H9 (cell line): ENCODE measurements around the gene LBHD2. TPM values are rescaled to one million over a fixed set of nuclear protein-coding genes. Genes with fewer than 3 reads are reported as not detected.
"Not testable (repeated sequence)": the region's sequence is repeated elsewhere in the genome, so short reads cannot be mapped to it uniquely, and the experiment has no call there.

Experiments
- DNase-seq: peaks from one replicate; pipeline ENCODE4 v3.0.0-alpha.2; 2017
- H2AFZ ChIP-seq: one replicate; pipeline ENCODE4 v1.6.1; 2013; ENCODE audit warnings: mild to moderate bottlenecking, low read length, control low read depth, moderate library complexity
- H2AK5ac ChIP-seq: 2 replicates; pipeline ENCODE4 v1.6.1; 2013; ENCODE audit warnings: low read length, control low read depth, mixed read lengths; ENCODE audit not compliant: insufficient read length
- H2BK120ac ChIP-seq: one replicate; pipeline ENCODE4 v1.6.1; 2013; ENCODE audit warnings: low read depth, mild to moderate bottlenecking, low read length, control low read depth, inconsistent platforms; ENCODE audit not compliant: poor library complexity, severe bottlenecking
- H2BK12ac ChIP-seq: 2 replicates; pipeline ENCODE4 v1.6.1; 2013; ENCODE audit warnings: low read length, control low read depth, mixed read lengths, low read depth; ENCODE audit not compliant: insufficient read length
- H2BK15ac ChIP-seq: 2 replicates; pipeline ENCODE4 v1.6.1; 2013; ENCODE audit warnings: low read depth, low read length, control low read depth
- H2BK20ac ChIP-seq: one replicate; pipeline ENCODE4 v1.6.1; 2013; ENCODE audit warnings: low read depth, mild to moderate bottlenecking, low read length, control low read depth, inconsistent platforms; ENCODE audit not compliant: poor library complexity, severe bottlenecking
- H2BK5ac ChIP-seq: 2 replicates; pipeline ENCODE4 v1.6.1; 2013; ENCODE audit warnings: low read length, control low read depth, mixed read lengths; ENCODE audit not compliant: insufficient read length
- H3K14ac ChIP-seq: 2 replicates; pipeline ENCODE4 v1.6.1; 2013; ENCODE audit warnings: low read length, control low read depth; ENCODE audit not compliant: insufficient read depth
- H3K18ac ChIP-seq: 2 replicates; pipeline ENCODE4 v1.6.1; 2013; ENCODE audit warnings: low read depth, mild to moderate bottlenecking, mixed read lengths, low read length, control low read depth; ENCODE audit not compliant: insufficient read length
- H3K23ac ChIP-seq: 2 replicates; pipeline ENCODE4 v1.6.1; 2013; ENCODE audit warnings: low read length, control low read depth, mixed read lengths, low read depth; ENCODE audit not compliant: insufficient read length
- H3K23me2 ChIP-seq: 2 replicates; pipeline ENCODE4 v1.6.1; 2013; ENCODE audit warnings: low read depth, mild to moderate bottlenecking, mixed read lengths, low read length, control low read depth; ENCODE audit not compliant: insufficient read length, poor library complexity, severe bottlenecking
- H3K27ac ChIP-seq: 2 replicates; pipeline ENCODE4 v1.5.1; 2013; ENCODE audit warnings: low read length, control low read depth, mixed read lengths, low read depth; ENCODE audit not compliant: insufficient read length
- H3K27me3 ChIP-seq: 2 replicates; pipeline ENCODE4 v1.6.1; 2013; ENCODE audit warnings: low read length, control low read depth, inconsistent platforms; ENCODE audit not compliant: insufficient read depth
- H3K4ac ChIP-seq: 2 replicates; pipeline ENCODE4 v1.6.1; 2013; ENCODE audit warnings: low read depth, mild to moderate bottlenecking, control low read depth, inconsistent platforms, low read length, moderate library complexity
- H3K4me1 ChIP-seq: 2 replicates; pipeline ENCODE4 v1.6.1; 2013; ENCODE audit warnings: low read length, control low read depth, inconsistent platforms; ENCODE audit not compliant: insufficient read depth
- H3K4me2 ChIP-seq: 2 replicates; pipeline ENCODE4 v1.6.1; 2013; ENCODE audit warnings: low read length, control low read depth, mixed read lengths; ENCODE audit not compliant: insufficient read length, insufficient read depth
- H3K56ac ChIP-seq: 2 replicates; pipeline ENCODE4 v1.6.1; 2013; ENCODE audit warnings: low read depth, mild to moderate bottlenecking, mixed read lengths, low read length, control low read depth; ENCODE audit not compliant: insufficient read length
- H3K79me1 ChIP-seq: 2 replicates; pipeline ENCODE4 v1.6.1; 2013; ENCODE audit warnings: low read depth, mild to moderate bottlenecking, moderate library complexity, low read length, control low read depth, inconsistent platforms; ENCODE audit not compliant: insufficient read depth, poor library complexity, severe bottlenecking
- H3K79me2 ChIP-seq: 2 replicates; pipeline ENCODE4 v1.6.1; 2013; ENCODE audit warnings: low read length, control low read depth, inconsistent platforms; ENCODE audit not compliant: insufficient read depth
- H3K9ac ChIP-seq: 2 replicates; pipeline ENCODE4 v1.6.1; 2013; ENCODE audit warnings: low read length, control low read depth, mixed read lengths; ENCODE audit not compliant: insufficient read length; ENCODE audit errors: extremely low read depth
- H3K9me3 ChIP-seq: one replicate; pipeline ENCODE4 v1.6.1; 2013; ENCODE audit warnings: low read depth, low read length, inconsistent platforms; ENCODE audit not compliant: control insufficient read depth
- H3T11ph ChIP-seq: one replicate; pipeline ENCODE4 v1.6.1; 2013; ENCODE audit warnings: mild to moderate bottlenecking, low read length, control low read depth, inconsistent platforms
- H4K20me1 ChIP-seq: one replicate; pipeline ENCODE4 v1.6.1; 2013; ENCODE audit not compliant: control insufficient read depth, insufficient read length, insufficient read depth
- H4K5ac ChIP-seq: 2 replicates; pipeline ENCODE4 v1.6.1; 2013; ENCODE audit warnings: low read depth, mild to moderate bottlenecking, mixed read lengths, low read length, control low read depth; ENCODE audit not compliant: insufficient read length
- H4K8ac ChIP-seq: replicated peaks from 2 replicates; pipeline ENCODE4 v1.6.1; 2013; ENCODE audit warnings: low read length, control low read depth, mixed read lengths, low read depth; ENCODE audit not compliant: insufficient read length
- H4K91ac ChIP-seq: 2 replicates; pipeline ENCODE4 v1.6.1; 2013; ENCODE audit warnings: low read depth, mild to moderate bottlenecking, moderate library complexity, mixed read lengths, low read length, control low read depth; ENCODE audit not compliant: insufficient read length
- H3K27ac Mint-ChIP-seq, 3 experiments: 2 replicates in 2 of 3; 3 replicates in 1 of 3; pipeline ENCODE4 v1.8.0; 2020 to 2021; ENCODE audit warnings: mixed read lengths in 3 of 3, mild to moderate bottlenecking in 1 of 3, moderate library complexity in 1 of 3
- H3K27me3 Mint-ChIP-seq: 2 replicates; pipeline ENCODE4 v1.8.0; 2021; ENCODE audit warnings: low read depth, mild to moderate bottlenecking, moderate library complexity, mixed read lengths
- H3K36me3 Mint-ChIP-seq, 3 experiments: 2 replicates in 2 of 3; 3 replicates in 1 of 3; pipeline ENCODE4 v1.8.0; 2020 to 2021; ENCODE audit warnings: low read depth in 3 of 3, mixed read lengths in 3 of 3; ENCODE audit not compliant: insufficient read depth in 1 of 3
- H3K4me1 Mint-ChIP-seq, 2 experiments: 2 replicates each; pipeline ENCODE4 v1.8.0; 2020; ENCODE audit warnings: mixed read lengths in 2 of 2
- H3K4me3 Mint-ChIP-seq, 2 experiments: 2 replicates in 1 of 2; 3 replicates in 1 of 2; pipeline ENCODE4 v1.8.0; 2020 to 2021; ENCODE audit warnings: mild to moderate bottlenecking in 2 of 2, mixed read lengths in 2 of 2, moderate library complexity in 1 of 2
- H3K9me3 Mint-ChIP-seq, 2 experiments: 2 replicates in 1 of 2; 3 replicates in 1 of 2; pipeline ENCODE4 v1.8.0; 2020; ENCODE audit warnings: mild to moderate bottlenecking in 2 of 2, mixed read lengths in 2 of 2, moderate library complexity in 1 of 2
- WGBS: extraction: QIAGEN DNeasy Blood & Tissue Kit; methylation state at CpG from one replicate; pipeline ENCODE4 v1.1.7; 2013; ENCODE audit warnings: missing lambda C conversion rate, low lambda C conversion rate, mixed read lengths; ENCODE audit not compliant: insufficient read length; ENCODE audit errors: extremely low coverage; 5-methylcytosine and 5-hydroxymethylcytosine counted together
- total RNA-seq: library from RNA; stranded (reverse); gene quantifications from 2 replicates; pipeline ENCODE4 v1.2.1, GENCODE V29; 2021
- TF ChIP-seq, protein P1 (sequence below): fragments of 200-600 bp; sonication (generic); conservative IDR thresholded peaks from 3 replicates; pipeline ENCODE4 v1.8.0; 2021; ENCODE audit warnings: antibody characterized with exemption, mild to moderate bottlenecking

The LBHD2 gene
- total RNA-seq, 1 experiment from 2014 or later, result not detected

- H3K4me1 Mint-ChIP-seq, result peaks cover 11 to 17% of the 10 kb centered on the region in 2 experiments
- Histone ChIP-seq H3K9ac (no peak overlapping the region), H3K4me1 (peaks cover 4% of the 10 kb centered on the region; the same call in 1 of the 2 replicates), H2BK120ac (no peak overlapping the region), H2AFZ (no peak overlapping the region), H2BK12ac (no peak overlapping the region), H3K79me1 (no peaks in the 10 kb centered on the region), H3K4me2 (no peak overlapping the region), H4K8ac (no peak overlapping the region), H4K91ac (no peak overlapping the region), H2AK5ac (no peak overlapping the region), H4K20me1 (no peaks in the 10 kb centered on the region), H2BK20ac (no peak overlapping the region), H3K27me3 (no peaks in the 10 kb centered on the region), H4K5ac (no peak overlapping the region), H3T11ph (no peak overlapping the region), H3K9me3 (no peaks in the 10 kb centered on the region), H3K23me2 (no peaks in the 10 kb centered on the region), H3K18ac (no peak overlapping the region), H3K79me2 (no peaks in the 10 kb centered on the region), H3K56ac (no peak overlapping the region), H2BK15ac (no peak overlapping the region), H2BK5ac (no peak overlapping the region), H3K27ac (no peak overlapping the region), H3K4ac (no peak overlapping the region), H3K23ac (no peak overlapping the region), H3K14ac (no peak overlapping the region)
- WGBS, result no CpG with 5 or more reads among the region's 9 CpGs
- no peak for DNase-seq
- H3K27ac Mint-ChIP-seq, result no peak overlapping the region
- H3K27me3 Mint-ChIP-seq, result peaks cover 4% of the 10 kb centered on the region
- no peaks in the 10 kb centered on the region for H3K9me3 Mint-ChIP-seq
- H3K36me3 Mint-ChIP-seq, result no peaks in the 10 kb centered on the region
- no peak overlapping the region for H3K4me3 Mint-ChIP-seq
- TF ChIP-seq, protein P1, sequence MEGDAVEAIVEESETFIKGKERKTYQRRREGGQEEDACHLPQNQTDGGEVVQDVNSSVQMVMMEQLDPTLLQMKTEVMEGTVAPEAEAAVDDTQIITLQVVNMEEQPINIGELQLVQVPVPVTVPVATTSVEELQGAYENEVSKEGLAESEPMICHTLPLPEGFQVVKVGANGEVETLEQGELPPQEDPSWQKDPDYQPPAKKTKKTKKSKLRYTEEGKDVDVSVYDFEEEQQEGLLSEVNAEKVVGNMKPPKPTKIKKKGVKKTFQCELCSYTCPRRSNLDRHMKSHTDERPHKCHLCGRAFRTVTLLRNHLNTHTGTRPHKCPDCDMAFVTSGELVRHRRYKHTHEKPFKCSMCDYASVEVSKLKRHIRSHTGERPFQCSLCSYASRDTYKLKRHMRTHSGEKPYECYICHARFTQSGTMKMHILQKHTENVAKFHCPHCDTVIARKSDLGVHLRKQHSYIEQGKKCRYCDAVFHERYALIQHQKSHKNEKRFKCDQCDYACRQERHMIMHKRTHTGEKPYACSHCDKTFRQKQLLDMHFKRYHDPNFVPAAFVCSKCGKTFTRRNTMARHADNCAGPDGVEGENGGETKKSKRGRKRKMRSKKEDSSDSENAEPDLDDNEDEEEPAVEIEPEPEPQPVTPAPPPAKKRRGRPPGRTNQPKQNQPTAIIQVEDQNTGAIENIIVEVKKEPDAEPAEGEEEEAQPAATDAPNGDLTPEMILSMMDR, result no peak
These were observed 34.8 kb downstream of the LBHD2 start for GRCh38 chr14:103118663-103119404.

DNA sequence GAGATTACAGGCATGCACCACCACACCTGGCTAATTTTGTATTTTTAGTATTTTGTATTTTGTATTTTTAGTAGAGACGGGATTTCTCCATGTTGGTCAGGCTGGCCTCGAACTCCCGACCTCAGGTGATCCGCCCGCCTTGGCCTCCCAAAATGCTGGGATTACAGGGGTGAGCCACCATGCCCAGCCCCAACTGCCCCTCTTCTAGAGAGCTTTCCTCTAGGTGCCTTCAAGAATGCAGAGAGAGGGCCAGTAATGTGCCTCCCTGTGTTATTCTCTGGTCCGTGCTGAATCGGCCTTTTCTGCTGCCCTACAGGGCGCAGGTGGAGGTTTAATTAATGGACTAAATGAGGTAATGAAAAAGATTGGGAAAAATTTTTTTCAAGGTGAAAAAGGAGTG, 35.5 kb downstream of the LBHD2 start:
- H4K91ac ChIP-seq, H4K8ac ChIP-seq, H2AFZ ChIP-seq, H3K36me3 Mint-ChIP-seq, H2BK15ac ChIP-seq, H3K27ac ChIP-seq, DNase-seq, H3T11ph ChIP-seq, H3K27ac Mint-ChIP-seq, H3K9ac ChIP-seq, H2BK120ac ChIP-seq, H3K56ac ChIP-seq, H3K14ac ChIP-seq, H3K9me3 ChIP-seq, H3K79me1 ChIP-seq, H2BK12ac ChIP-seq, H3K4ac ChIP-seq, H3K79me2 ChIP-seq, H3K23me2 ChIP-seq, H3K4me1 ChIP-seq, H3K18ac ChIP-seq, H2BK5ac ChIP-seq, H3K9me3 Mint-ChIP-seq, H3K23ac ChIP-seq, H4K20me1 ChIP-seq, H4K5ac ChIP-seq, H3K27me3 ChIP-seq, H2BK20ac ChIP-seq, H2AK5ac ChIP-seq, H3K4me3 Mint-ChIP-seq, H3K4me2 ChIP-seq: not testable (repeated sequence)
- Mint-ChIP-seq H3K4me1 (peaks cover 16 to 22% of the 10 kb centered on the region in 2 experiments), H3K27me3 (peaks cover 11% of the 10 kb centered on the region)
- WGBS, result no CpG with 5 or more reads among the region's 8 CpGs
